Neural progenitor cell (in vitro differentiated cells): ENCODE results near the gene KLK3.

ENCODE experiments used
- CTCF ChIP-seq: fragments of 200-600 bp; sonication (generic); IDR thresholded peaks from 2 replicates; pipeline ENCODE4 v1.5.1; 2017; ENCODE audit warnings: antibody characterized with exemption, mild to moderate bottlenecking
- EZH2 ChIP-seq: fragments of 200-600 bp; sonication (generic); IDR thresholded peaks from 2 replicates; pipeline ENCODE4 v1.6.1; 2017; ENCODE audit warnings: antibody characterized with exemption, mild to moderate bottlenecking, moderate library complexity
- EZH2phosphoT487 ChIP-seq: fragments of 200-600 bp; sonication (generic); IDR thresholded peaks from 2 replicates; pipeline ENCODE4 v1.6.1; 2017; ENCODE audit warnings: antibody characterized with exemption

- no peak for TF ChIP-seq CTCF
- TF ChIP-seq EZH2: no peak
- no peak for TF ChIP-seq EZH2phosphoT487
These were observed 27.5 kb downstream of the KLK3 start for GRCh38 chr19:50882188-50882587.
